ENCODE data around the gene MARCHF3.
"Not testable (repeated sequence)": the region's sequence is repeated elsewhere in the genome, so short reads cannot be mapped to it uniquely, and the experiment has no call there.

MARCHF3 gene

GRCh38 chr5:126869005-126869451 is 161.3 kb downstream of the MARCHF3 start:
- peak in 2 of 14 donors; percentile 34 to 59 for DNase-seq

- no peak for DNase-seq
Observed at GRCh38 chr5:126868338-126869004, 161.9 kb downstream of the MARCHF3 start.

GRCh38 chr5:126866851-126867636 is 163.3 kb downstream of the MARCHF3 start:
- peak in 1 of 14 donors; percentile 49 for DNase-seq

GRCh38 chr5:126865299-126865698 is 165.1 kb downstream of the MARCHF3 start:
- DNase-seq: peak in 1 of 14 donors; percentile 10

- no peak for DNase-seq
Observed at GRCh38 chr5:126864042-126864688, 166.2 kb downstream of the MARCHF3 start.

DNA sequence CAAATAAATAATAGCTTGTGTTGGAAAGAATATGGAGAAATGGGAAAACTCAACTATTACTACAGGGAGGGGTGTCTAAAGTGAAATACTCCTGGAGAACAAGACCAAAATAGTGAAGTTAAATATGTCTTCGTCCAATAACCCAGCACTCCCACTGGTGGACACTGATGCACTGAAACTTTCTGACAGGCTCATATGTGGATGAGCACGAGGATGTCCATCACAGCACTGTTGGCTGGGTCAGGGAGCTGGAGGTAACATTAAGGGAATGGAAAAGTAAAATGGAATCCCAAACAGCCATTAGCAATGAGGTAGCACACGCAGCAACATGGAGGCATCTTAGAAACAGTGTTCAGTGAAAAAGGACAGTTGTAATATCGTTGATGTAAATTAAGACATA is 167.0 kb downstream of the MARCHF3 start:
- no peak for DNase-seq

GRCh38 chr5:126858441-126858840 is 171.9 kb downstream of the MARCHF3 start:
- no peak for DNase-seq

DNA sequence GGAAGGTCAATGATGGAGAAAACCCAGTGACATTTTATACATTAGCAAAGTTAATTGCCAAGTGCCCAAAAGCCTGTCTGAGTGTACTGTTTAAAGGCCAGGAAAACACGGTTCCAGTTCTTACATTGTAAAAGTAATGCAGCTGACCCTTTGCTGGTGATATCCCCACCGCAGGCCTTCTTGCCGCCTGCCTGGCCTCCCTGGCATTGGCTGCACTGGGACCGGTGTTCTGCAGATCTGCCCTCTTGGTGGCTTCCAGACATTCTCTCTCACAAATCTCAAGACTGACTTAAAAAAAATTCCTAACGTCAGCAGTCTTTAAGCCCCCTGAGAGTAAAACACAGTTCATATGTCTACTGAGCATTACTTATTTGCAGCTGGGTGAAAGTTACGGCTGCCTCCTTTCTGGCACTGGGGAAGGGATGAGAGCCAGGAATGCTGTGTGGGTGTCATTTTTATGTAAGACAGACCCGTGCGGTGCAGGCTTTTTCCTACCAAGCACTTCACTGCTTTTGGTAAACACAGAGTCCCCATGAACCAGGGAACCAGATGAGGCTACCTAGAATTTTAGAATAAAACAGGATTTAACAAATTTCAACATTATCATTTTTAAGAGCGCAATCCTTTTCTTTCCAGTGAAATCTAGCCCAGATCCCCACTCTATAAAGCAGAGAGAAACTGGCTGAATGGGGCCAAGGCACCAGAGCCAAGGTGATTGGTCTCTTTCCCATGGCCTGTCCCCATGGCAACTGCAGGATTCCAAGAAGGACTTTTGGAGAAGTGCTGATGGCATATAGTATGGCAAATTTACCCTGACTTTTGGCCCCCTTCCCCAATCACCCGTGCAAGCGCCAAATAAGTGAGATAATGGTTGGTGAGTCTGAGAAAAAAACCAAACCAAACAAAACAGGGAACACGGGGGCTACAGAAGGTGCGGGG is 172.6 kb downstream of the MARCHF3 start:
- DNase-seq: peak in 1 of 14 donors; percentile 35

DNA sequence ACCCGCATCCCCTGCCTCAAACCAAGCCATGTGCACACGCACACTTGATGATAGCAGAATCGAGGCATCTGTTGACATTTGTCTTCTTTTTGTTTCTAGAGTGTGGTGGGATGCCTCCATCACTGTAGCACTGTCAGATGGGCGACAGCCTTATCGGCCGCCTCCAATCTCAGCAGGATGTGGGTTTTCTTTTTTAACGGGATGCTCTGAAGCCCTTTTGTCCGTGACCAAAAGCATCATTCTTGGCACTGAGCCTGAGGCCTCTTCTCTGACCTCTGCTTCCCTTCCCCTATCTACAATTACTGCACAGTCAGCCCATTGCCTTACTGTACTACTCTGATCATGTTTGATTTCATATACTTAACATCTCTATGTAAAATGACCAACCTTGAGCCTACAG is 175.1 kb downstream of the MARCHF3 start:
- no peak for DNase-seq

- DNase-seq: no peak
Observed at GRCh38 chr5:126854526-126855110, 175.7 kb downstream of the MARCHF3 start.

DNA sequence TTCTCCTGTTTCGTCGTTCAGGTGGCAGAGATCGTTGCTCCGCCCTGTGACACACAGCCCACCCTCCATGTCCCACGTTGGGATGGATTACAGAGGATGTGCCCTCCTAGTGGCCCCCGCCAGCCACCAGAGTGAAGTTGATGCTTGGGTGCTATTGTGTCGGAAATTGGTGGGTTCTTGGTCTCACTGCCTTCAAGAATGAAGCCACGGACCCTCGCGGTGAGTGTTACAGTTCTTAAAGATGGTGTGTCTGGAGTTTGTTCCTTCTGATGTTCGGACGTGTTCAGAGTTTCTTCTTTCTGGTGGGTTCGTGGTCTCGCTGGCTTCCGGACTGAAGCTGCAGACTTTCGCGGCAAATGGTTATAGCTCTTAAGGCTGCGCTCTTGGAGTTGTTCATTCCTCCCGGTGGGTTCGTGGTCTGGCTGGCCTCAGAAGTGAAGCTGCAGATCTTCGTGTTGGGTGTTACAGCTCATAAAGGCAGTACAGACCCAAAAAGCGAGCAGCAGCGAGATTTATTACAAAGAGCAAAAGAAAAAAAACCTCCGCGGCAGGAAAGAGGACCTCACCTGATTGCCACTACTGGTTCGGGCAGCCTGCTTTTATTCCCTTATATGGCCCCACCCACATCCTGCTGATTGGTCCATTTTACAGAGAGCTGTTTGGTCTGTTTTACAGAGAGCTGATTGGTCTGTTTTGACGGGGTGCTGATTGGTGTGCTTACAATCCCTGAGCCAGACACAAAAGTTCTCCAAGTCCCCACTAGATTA is 176.6 kb downstream of the MARCHF3 start:
- DNase-seq: not testable (repeated sequence)

GRCh38 chr5:126852841-126853271 is 177.5 kb downstream of the MARCHF3 start:
- DNase-seq: no peak

- peak in 1 of 14 donors; percentile 46 for DNase-seq
Observed at GRCh38 chr5:126852091-126852571, 178.2 kb downstream of the MARCHF3 start.

- peak in 4 of 14 donors; percentile 11 to 58 (median 26) for DNase-seq
Observed at GRCh38 chr5:126851501-126852011, 178.8 kb downstream of the MARCHF3 start.

DNA sequence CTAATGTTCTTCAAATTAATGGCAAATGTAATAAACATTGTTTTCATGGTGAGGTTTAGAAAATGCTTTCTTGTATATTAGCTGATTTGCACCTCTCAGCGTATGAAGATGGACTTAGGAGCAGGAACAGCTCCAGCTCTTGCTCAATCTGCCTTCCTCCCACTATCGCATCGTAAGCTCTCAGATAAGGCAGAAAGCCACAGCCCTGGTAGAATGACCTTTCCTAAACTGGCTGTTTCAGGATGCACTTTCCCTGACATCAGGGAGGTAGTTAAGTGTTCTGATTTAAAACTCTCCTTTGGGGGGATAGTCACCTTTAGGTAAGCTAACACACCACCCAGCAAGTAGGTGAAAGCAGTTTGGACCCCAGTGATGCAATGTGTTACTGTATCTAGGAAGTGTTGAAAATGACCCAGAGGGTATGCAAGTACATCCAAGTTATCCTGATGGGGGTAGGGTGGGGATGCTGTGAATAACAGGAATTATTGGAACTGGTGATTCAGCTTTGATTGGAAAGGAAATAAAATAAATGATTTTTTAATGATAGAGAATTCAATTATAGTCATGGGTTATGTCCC is 181.2 kb downstream of the MARCHF3 start:
- no peak for DNase-seq

- no peak for DNase-seq
Observed at GRCh38 chr5:126848253-126848652, 182.1 kb downstream of the MARCHF3 start.

DNA sequence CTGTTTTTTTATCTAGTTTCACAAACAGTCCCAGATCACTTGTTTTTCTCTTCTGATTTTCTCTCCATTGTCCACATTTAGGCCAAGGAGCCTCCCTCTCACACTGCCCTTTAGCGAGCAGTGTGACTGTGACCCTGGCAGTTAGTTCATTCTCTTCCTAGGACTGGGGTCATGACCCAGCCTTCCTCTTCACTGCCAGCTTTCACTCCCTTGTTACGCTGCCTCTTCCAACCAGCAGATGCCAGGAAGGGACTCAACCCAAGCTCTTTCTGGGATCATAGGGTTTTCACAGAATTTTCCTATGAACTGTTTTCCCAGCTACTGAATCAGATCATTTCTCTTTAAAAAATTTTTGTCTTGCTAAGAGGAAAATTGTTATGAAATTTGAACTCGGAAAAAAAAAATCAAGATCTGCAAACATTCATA is 182.5 kb downstream of the MARCHF3 start:
- peak in 1 of 14 donors; percentile 15 for DNase-seq

DNA sequence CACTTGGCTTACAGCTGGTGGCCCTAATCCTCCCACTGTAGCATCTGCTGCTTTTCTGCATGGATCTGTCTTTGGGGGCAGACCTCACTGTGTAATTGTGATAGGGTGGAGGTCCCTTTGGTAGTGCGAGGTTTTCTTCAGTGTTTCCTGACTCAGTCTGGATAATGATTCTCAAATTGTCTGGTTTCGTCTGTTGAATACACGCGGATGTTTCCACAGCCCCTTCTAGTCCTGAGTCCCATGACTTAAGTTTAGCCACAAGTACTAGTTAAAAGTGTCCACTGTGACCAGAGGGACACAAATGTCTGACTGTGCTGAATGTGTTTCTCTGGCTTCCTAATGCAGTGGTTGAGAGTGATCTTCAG is 182.9 kb downstream of the MARCHF3 start:
- no peak for DNase-seq

DNA sequence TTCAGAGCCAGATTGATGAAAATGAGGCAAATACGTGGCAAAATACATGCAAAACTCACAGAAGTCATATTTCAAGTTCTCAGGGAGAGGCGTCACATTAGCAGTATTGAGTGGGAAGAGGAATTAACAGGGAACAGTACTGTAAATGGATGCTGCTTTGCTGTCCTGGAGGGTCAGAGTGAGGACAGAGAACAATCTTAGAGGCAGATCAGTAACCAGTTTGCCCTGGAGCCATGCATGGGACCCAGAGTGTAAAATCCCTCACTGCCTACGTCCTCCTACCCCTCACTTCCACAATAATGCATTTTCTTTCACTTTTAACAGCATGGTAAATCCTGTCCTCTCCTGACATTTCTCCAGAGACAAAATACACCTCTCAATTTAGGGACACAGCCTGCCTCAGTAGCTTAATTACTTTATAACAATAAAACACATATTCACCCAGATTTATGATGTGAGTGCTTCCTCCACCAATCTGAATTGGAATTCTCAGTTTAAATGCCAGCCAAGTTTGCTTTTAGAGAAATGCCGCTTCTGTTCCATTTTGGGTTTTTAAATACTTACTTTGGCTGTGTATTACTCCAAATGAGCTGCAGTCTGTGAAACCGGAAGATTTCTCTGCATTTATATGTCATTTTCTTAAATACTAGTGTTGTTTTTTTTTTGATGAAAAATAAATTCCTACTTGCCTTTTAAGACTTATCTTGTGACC is 183.5 kb downstream of the MARCHF3 start:
- no peak for DNase-seq

Data from C1 segment of cervical spinal cord (tissue), 14 donors.